Trophoblast cell (in vitro differentiated cells and primary cell): ENCODE data around the gene HIVEP3.

Experiments used
- DNase-seq, 2 donors: peaks; one replicate each; pipeline ENCODE4 v3.0.0-alpha.2; 2016
- H2AFZ ChIP-seq: 2 replicates; pipeline ENCODE4 v1.6.1; 2013; ENCODE audit warnings: low read length, moderate library complexity, mild to moderate bottlenecking; ENCODE audit not compliant: insufficient read depth, poor library complexity
- H2AK5ac ChIP-seq: 2 replicates; pipeline ENCODE4 v1.6.1; 2013; ENCODE audit warnings: mild to moderate bottlenecking, low read length
- H2BK120ac ChIP-seq: 2 replicates; pipeline ENCODE4 v1.6.1; 2013; ENCODE audit warnings: low read length, mild to moderate bottlenecking, moderate library complexity; ENCODE audit not compliant: insufficient read depth, poor library complexity
- H2BK12ac ChIP-seq: 2 replicates; pipeline ENCODE4 v1.6.1; 2013; ENCODE audit warnings: mild to moderate bottlenecking, low read length, moderate library complexity
- H2BK5ac ChIP-seq: 2 replicates; pipeline ENCODE4 v1.6.1; 2013; ENCODE audit warnings: low read length, low read depth, moderate library complexity, mild to moderate bottlenecking; ENCODE audit not compliant: poor library complexity
- H3K14ac ChIP-seq: 2 replicates; pipeline ENCODE4 v1.6.1; 2013; ENCODE audit warnings: mild to moderate bottlenecking, low read length
- H3K18ac ChIP-seq: 2 replicates; pipeline ENCODE4 v1.6.1; 2013; ENCODE audit warnings: mild to moderate bottlenecking, low read length
- H3K23ac ChIP-seq: 2 replicates; pipeline ENCODE4 v1.6.1; 2013; ENCODE audit warnings: low read length
- H3K27ac ChIP-seq: 2 replicates; pipeline ENCODE4 v1.5.1; 2013; ENCODE audit warnings: low read depth, mild to moderate bottlenecking, inconsistent platforms, low read length, moderate library complexity
- H3K27me3 ChIP-seq: 2 replicates; pipeline ENCODE4 v1.6.1; 2013; ENCODE audit warnings: inconsistent platforms, mild to moderate bottlenecking, low read length, moderate library complexity; ENCODE audit not compliant: insufficient read depth
- H3K36me3 ChIP-seq, 2 experiments: 1 replicate in 1 of 2; 2 replicates in 1 of 2; pipeline ENCODE4 v1.6.1; 2013; ENCODE audit warnings: low read length in 2 of 2, mild to moderate bottlenecking in 2 of 2, moderate library complexity in 1 of 2; ENCODE audit not compliant: insufficient read depth in 2 of 2, control insufficient read depth in 1 of 2
- H3K4ac ChIP-seq: 2 replicates; pipeline ENCODE4 v1.6.1; 2013; ENCODE audit warnings: low read depth, mild to moderate bottlenecking, low read length, moderate library complexity
- H3K4me1 ChIP-seq, 2 experiments: 1 replicate in 1 of 2; 2 replicates in 1 of 2; pipeline ENCODE4 v1.6.1; 2013; ENCODE audit warnings: low read length in 2 of 2, mild to moderate bottlenecking in 2 of 2, moderate library complexity in 1 of 2; ENCODE audit not compliant: insufficient read depth in 2 of 2, control insufficient read depth in 1 of 2
- H3K4me2 ChIP-seq: 2 replicates; pipeline ENCODE4 v1.6.1; 2013; ENCODE audit warnings: inconsistent platforms, mild to moderate bottlenecking, low read length, moderate library complexity
- H3K4me3 ChIP-seq: 2 replicates; pipeline ENCODE4 v1.5.1; 2013; ENCODE audit warnings: mild to moderate bottlenecking, low read depth, low read length, inconsistent platforms
- H3K79me1 ChIP-seq: one replicate; pipeline ENCODE4 v1.6.1; 2013; ENCODE audit warnings: low read length
- H3K79me2 ChIP-seq: 2 replicates; pipeline ENCODE4 v1.6.1; 2013; ENCODE audit warnings: low read length, mild to moderate bottlenecking; ENCODE audit not compliant: control insufficient read depth, insufficient read depth, poor library complexity
- H3K9ac ChIP-seq: 2 replicates; pipeline ENCODE4 v1.6.1; 2013; ENCODE audit warnings: mild to moderate bottlenecking, low read length
- H3K9me3 ChIP-seq: 2 replicates; pipeline ENCODE4 v1.6.1; 2013; ENCODE audit warnings: low read depth, mild to moderate bottlenecking, control low read depth, inconsistent platforms, low read length; ENCODE audit not compliant: insufficient read depth
- H4K12ac ChIP-seq: 2 replicates; pipeline ENCODE4 v1.6.1; 2013; ENCODE audit warnings: low read depth, mild to moderate bottlenecking, low read length, moderate library complexity
- H4K8ac ChIP-seq: 2 replicates; pipeline ENCODE4 v1.6.1; 2013; ENCODE audit warnings: low read depth, mild to moderate bottlenecking, low read length, moderate library complexity
- H4K91ac ChIP-seq: one replicate; pipeline ENCODE4 v1.6.1; 2013; ENCODE audit warnings: low read depth, mild to moderate bottlenecking, low read length, moderate library complexity
- WGBS: extraction: QIAGEN DNeasy Blood & Tissue Kit; methylation state at CpG from one replicate; pipeline ENCODE4 v1.1.7; 2013; ENCODE audit warnings: missing lambda C conversion rate; ENCODE audit not compliant: insufficient read length, insufficient coverage; ENCODE audit errors: extremely low coverage; 5-methylcytosine and 5-hydroxymethylcytosine counted together

The HIVEP3 gene

GRCh38 chr1:41773842-41774241 is 144.9 kb downstream of the HIVEP3 start:
- Histone ChIP-seq H4K12ac (no peak overlapping the region), H3K27me3 (no peaks in the 10 kb centered on the region), H3K4me1 (no peaks in the 10 kb centered on the region), H3K9ac (no peak overlapping the region), H3K9me3 (peaks cover 2% of the 10 kb centered on the region), H3K18ac (no peak overlapping the region), H2BK5ac (no peak overlapping the region), H3K79me1 (no peaks in the 10 kb centered on the region), H3K36me3 (no peaks in the 10 kb centered on the region), H3K14ac (no peak overlapping the region), H2BK12ac (no peak overlapping the region), H2AFZ (no peak overlapping the region), H3K4me2 (no peak overlapping the region), H2BK120ac (no peak overlapping the region), H3K27ac (no peak overlapping the region), H3K4me3 (no peak overlapping the region), H3K79me2 (no peaks in the 10 kb centered on the region), H2AK5ac (no peak overlapping the region), H3K23ac (no peak overlapping the region), H4K91ac (no peak overlapping the region), H3K4ac (no peak overlapping the region), H4K8ac (no peak overlapping the region)
- no peak for DNase-seq
- no CpG with 5 or more reads among the region's 3 CpGs for WGBS

DNA sequence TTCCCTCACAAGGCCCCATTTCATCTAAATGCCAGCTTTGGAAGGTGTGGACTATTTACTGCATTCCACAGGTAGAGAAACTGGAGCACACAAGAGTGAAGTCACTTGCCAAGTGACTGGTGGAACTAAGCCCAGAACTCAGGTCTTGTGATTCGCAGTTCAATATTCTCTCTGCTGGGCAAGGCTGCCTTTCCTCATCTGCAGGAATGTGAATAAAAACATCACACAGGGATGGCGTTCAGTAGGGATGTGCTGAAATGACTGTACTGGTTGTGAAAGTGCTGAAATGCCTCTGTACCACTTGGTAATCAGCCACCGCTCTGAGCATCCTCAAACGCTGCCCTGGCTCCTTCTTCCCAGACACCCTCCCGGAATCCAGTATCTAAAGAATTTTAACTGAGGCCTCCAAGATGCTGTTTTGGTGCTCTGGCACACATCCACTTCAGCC is 145.6 kb downstream of the HIVEP3 start:
- Histone ChIP-seq H2BK120ac (no peak overlapping the region), H3K27ac (no peak overlapping the region), H2AK5ac (no peak overlapping the region), H3K4me2 (no peak overlapping the region), H2BK5ac (no peak overlapping the region), H3K79me1 (no peaks in the 10 kb centered on the region), H2AFZ (no peak overlapping the region), H3K4ac (no peak overlapping the region), H3K4me1 (no peaks in the 10 kb centered on the region), H3K79me2 (no peaks in the 10 kb centered on the region), H3K9me3 (peaks cover 2% of the 10 kb centered on the region), H3K4me3 (no peak overlapping the region), H2BK12ac (no peak overlapping the region), H3K23ac (no peak overlapping the region), H3K14ac (no peak overlapping the region), H4K12ac (no peak overlapping the region), H4K91ac (no peak overlapping the region), H4K8ac (no peak overlapping the region), H3K36me3 (no peaks in the 10 kb centered on the region), H3K9ac (no peak overlapping the region), H3K18ac (no peak overlapping the region), H3K27me3 (no peaks in the 10 kb centered on the region)
- no CpG with 5 or more reads among the region's 5 CpGs for WGBS
- DNase-seq: no peak

DNA sequence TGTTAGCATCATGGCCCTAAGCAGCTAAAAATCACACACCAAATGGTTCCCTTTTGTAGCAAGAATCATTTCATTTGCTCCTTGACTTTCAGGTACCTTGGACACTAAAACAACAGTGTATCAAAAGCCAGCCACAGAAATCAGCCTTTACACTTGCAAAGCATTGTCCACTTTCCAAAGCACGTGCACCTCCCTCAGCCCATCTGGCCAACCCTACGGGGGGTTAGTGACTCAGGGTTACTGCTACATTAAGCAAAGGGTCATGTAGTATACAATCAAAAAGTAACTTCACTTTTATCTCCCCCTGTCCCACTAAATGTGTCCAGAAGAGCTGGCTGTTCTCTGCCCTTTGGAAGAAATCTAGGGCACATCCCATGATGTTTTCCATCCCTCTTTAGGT is 149.7 kb downstream of the HIVEP3 start:
- WGBS: no CpG with 5 or more reads among the region's 2 CpGs

GRCh38 chr1:41768583-41768982 is 150.1 kb downstream of the HIVEP3 start:
- Histone ChIP-seq H3K27me3 (no peaks in the 10 kb centered on the region), H3K36me3 (no peaks in the 10 kb centered on the region), H4K12ac (no peak overlapping the region), H3K9me3 (no peaks in the 10 kb centered on the region), H2AK5ac (no peak overlapping the region), H3K4me2 (no peak overlapping the region), H4K91ac (no peak overlapping the region), H3K23ac (no peak overlapping the region), H2AFZ (no peak overlapping the region), H3K4me1 (peaks cover 6 to 15% of the 10 kb centered on the region in 2 experiments), H2BK12ac (no peak overlapping the region), H3K4ac (no peak overlapping the region), H3K14ac (no peak overlapping the region), H3K4me3 (no peak overlapping the region), H3K27ac (no peak overlapping the region), H3K79me2 (no peaks in the 10 kb centered on the region), H3K9ac (no peak overlapping the region), H3K79me1 (no peaks in the 10 kb centered on the region), H2BK120ac (no peak overlapping the region), H3K18ac (no peak overlapping the region), H2BK5ac (no peak overlapping the region), H4K8ac (no peak overlapping the region)
- no CpG with 5 or more reads among the region's 6 CpGs for WGBS
- peak; percentile 19 to 23 for DNase-seq

More for the DNA sequence above, 149.7 kb downstream of the HIVEP3 start:
- H3K9me3 ChIP-seq: no peaks in the 10 kb centered on the region
- H4K8ac ChIP-seq: no peak overlapping the region
- H2AK5ac ChIP-seq: no peak overlapping the region
- H3K27ac ChIP-seq: no peak overlapping the region
- no peak overlapping the region for H3K18ac ChIP-seq
- H3K9ac ChIP-seq: no peak overlapping the region
- H3K4me1 ChIP-seq: peaks cover 6 to 15% of the 10 kb centered on the region in 2 experiments
- no peak overlapping the region for H4K91ac ChIP-seq
- H3K4ac ChIP-seq: no peak overlapping the region
- H3K4me2 ChIP-seq: no peak overlapping the region
- no peak overlapping the region for H3K14ac ChIP-seq
- no peak overlapping the region for H3K23ac ChIP-seq
- no peaks in the 10 kb centered on the region for H3K79me1 ChIP-seq
- no peaks in the 10 kb centered on the region for H3K36me3 ChIP-seq
- no peak overlapping the region for H2BK120ac ChIP-seq
- H3K4me3 ChIP-seq: no peak overlapping the region
- no peak overlapping the region for H2BK5ac ChIP-seq
- no peaks in the 10 kb centered on the region for H3K79me2 ChIP-seq
- no peaks in the 10 kb centered on the region for H3K27me3 ChIP-seq
- no peak overlapping the region for H2AFZ ChIP-seq
- H2BK12ac ChIP-seq: no peak overlapping the region
- no peak for DNase-seq
- no peak overlapping the region for H4K12ac ChIP-seq
